H1 (cell line): ENCODE data around the gene PRKCA. TPM values are rescaled to one million over a fixed set of nuclear protein-coding genes. Genes with fewer than 3 reads are reported as not detected.

ENCODE experiments used
- CTCF ChIA-PET: fragments of 300-600 bp; sonication (Branson Sonifier 250); formaldehyde crosslinking; loops from one replicate; lab custom pipeline; 2021; ENCODE audit not compliant: partially characterized antibody; lab: Charles Lee
- POLR2A ChIA-PET: fragments of 300-600 bp; sonication (Branson Sonifier 250); formaldehyde crosslinking; loops from one replicate; lab custom pipeline; 2021; ENCODE audit warnings: inconsistent platforms; ENCODE audit not compliant: partially characterized antibody; lab: Charles Lee
- DNase-seq, 2 experiments: peaks; one replicate each; pipeline versions ENCODE4 v3.0.0 to v3.0.0-alpha.2; 2010 to 2022; ENCODE audit warnings: low spot score in 2 of 2, low read depth in 1 of 2, mixed read lengths in 1 of 2
- FAIRE-seq: peaks from 2 replicates; lab custom pipeline; 2011; peaks lifted over from hg19 to GRCh38; lab: Jason Lieb, UNC
- H2AFZ ChIP-seq: 2 replicates; pipeline ENCODE4 v1.8.1; 2012; ENCODE audit warnings: low read length, inconsistent platforms
- H2AK5ac ChIP-seq: 2 replicates; pipeline ENCODE4 v1.6.1; 2013; ENCODE audit warnings: low read depth, low read length
- H2BK120ac ChIP-seq: replicated peaks from 2 replicates; pipeline ENCODE3; 2013; ENCODE audit warnings: low read depth, low read length, inconsistent platforms
- H2BK12ac ChIP-seq: 2 replicates; pipeline ENCODE4 v1.6.1; 2013; ENCODE audit warnings: low read depth, low read length
- H2BK15ac ChIP-seq: 2 replicates; pipeline ENCODE4 v1.6.1; 2013; ENCODE audit warnings: low read length
- H2BK20ac ChIP-seq: 2 replicates; pipeline ENCODE4 v1.6.1; 2013; ENCODE audit warnings: low read length
- H2BK5ac ChIP-seq: 2 replicates; pipeline ENCODE4 v1.6.1; 2013; ENCODE audit warnings: low read depth, low read length
- H3K14ac ChIP-seq: 2 replicates; pipeline ENCODE4 v1.6.1; 2013; ENCODE audit warnings: inconsistent platforms; ENCODE audit not compliant: insufficient read length
- H3K18ac ChIP-seq: 2 replicates; pipeline ENCODE4 v1.6.1; 2013; ENCODE audit warnings: low read length; ENCODE audit errors: extremely low read depth
- H3K23ac ChIP-seq: 2 replicates; pipeline ENCODE4 v1.6.1; 2013; ENCODE audit warnings: inconsistent platforms; ENCODE audit not compliant: insufficient read length
- H3K23me2 ChIP-seq: 2 replicates; pipeline ENCODE4 v1.6.1; 2013; ENCODE audit warnings: low read depth, low read length
- H3K27ac ChIP-seq: 2 replicates; pipeline ENCODE4 v1.6.1; 2011; ENCODE audit warnings: low read depth, low read length, inconsistent platforms
- H3K27me3 ChIP-seq, 4 experiments: replicated peaks in 1 of 4; 1 replicate in 1 of 4; 2 replicates in 3 of 4; pipeline versions ENCODE4 v1.6.1 to v1.8.1; 2011 to 2013; ENCODE audit warnings: low read length in 3 of 4, mild to moderate bottlenecking in 3 of 4, inconsistent platforms in 2 of 4, mixed read lengths in 2 of 4, moderate library complexity in 1 of 4; ENCODE audit not compliant: control insufficient read depth in 3 of 4, insufficient read depth in 3 of 4; ENCODE audit errors: extremely low read depth in 1 of 4
- H3K36me3 ChIP-seq, 4 experiments: 2 replicates each; pipeline versions ENCODE4 v1.6.1 to v1.8.1; 2011 to 2013; ENCODE audit warnings: mild to moderate bottlenecking in 4 of 4, low read length in 3 of 4, moderate library complexity in 2 of 4, control low read depth in 1 of 4, inconsistent platforms in 1 of 4; ENCODE audit not compliant: insufficient read depth in 4 of 4, control insufficient read depth in 2 of 4
- H3K4ac ChIP-seq: replicated peaks from 2 replicates; pipeline ENCODE3; 2013; ENCODE audit warnings: low read length, low read depth, mixed read lengths, inconsistent platforms; ENCODE audit not compliant: insufficient read length
- H3K4me1 ChIP-seq, 4 experiments: replicated peaks in 1 of 4; 1 replicate in 1 of 4; 2 replicates in 3 of 4; pipeline versions ENCODE4 v1.6.1 to v1.8.1; 2011 to 2013; ENCODE audit warnings: low read length in 3 of 4, inconsistent platforms in 2 of 4, mixed read lengths in 1 of 4; ENCODE audit not compliant: insufficient read depth in 4 of 4, control insufficient read depth in 3 of 4
- H3K4me2 ChIP-seq, 2 experiments: 2 replicates each; pipeline versions ENCODE4 v1.6.1 to v1.8.1; 2011 to 2013; ENCODE audit warnings: low read depth in 2 of 2, low read length in 2 of 2, control low read depth in 1 of 2, inconsistent platforms in 1 of 2, mild to moderate bottlenecking in 1 of 2; ENCODE audit not compliant: insufficient read depth in 1 of 2
- H3K4me3 ChIP-seq, 4 experiments: fragments of 200-600, 300-600 bp in 1 of 4; sonication (generic), shearing (Covaris generic), sonication (Bioruptor Twin) in 1 of 4; 2 replicates each; pipeline versions ENCODE4 v1.5.1 to v1.8.1; 2011 to 2016; ENCODE audit warnings: low read length in 4 of 4, low read depth in 3 of 4, control low read depth in 2 of 4, inconsistent platforms in 2 of 4, mild to moderate bottlenecking in 2 of 4, mixed read lengths in 1 of 4, moderate library complexity in 1 of 4; ENCODE audit not compliant: insufficient read depth in 2 of 4; ENCODE audit errors: extremely low read depth in 1 of 4
- H3K56ac ChIP-seq: replicated peaks from 2 replicates; pipeline ENCODE3; 2013; ENCODE audit warnings: low read depth, mild to moderate bottlenecking, mixed read lengths, low read length, inconsistent platforms; ENCODE audit not compliant: insufficient read length
- H3K79me1 ChIP-seq: 2 replicates; pipeline ENCODE4 v1.6.1; 2013; ENCODE audit warnings: low read depth, low read length, control low read depth
- H3K79me2 ChIP-seq, 2 experiments: 2 replicates each; pipeline versions ENCODE4 v1.6.1 to v1.8.1; 2012 to 2013; ENCODE audit warnings: low read length in 2 of 2, mild to moderate bottlenecking in 2 of 2, inconsistent platforms in 1 of 2; ENCODE audit not compliant: insufficient read depth in 2 of 2, control insufficient read depth in 1 of 2
- H3K9ac ChIP-seq, 4 experiments: replicated peaks in 1 of 4; 1 replicate in 1 of 4; 2 replicates in 3 of 4; pipeline versions ENCODE4 v1.6.1 to v1.8.1; 2011 to 2013; ENCODE audit warnings: low read depth in 3 of 4, low read length in 3 of 4, control low read depth in 2 of 4, mild to moderate bottlenecking in 2 of 4, moderate library complexity in 2 of 4, inconsistent platforms in 1 of 4; ENCODE audit errors: extremely low read depth in 1 of 4
- H3K9me3 ChIP-seq, 2 experiments: 2 replicates each; pipeline versions ENCODE4 v1.6.1 to v1.8.1; 2012 to 2013; ENCODE audit warnings: mild to moderate bottlenecking in 2 of 2, moderate library complexity in 2 of 2, control low read depth in 1 of 2, inconsistent platforms in 1 of 2, low read depth in 1 of 2, low read length in 1 of 2, mixed read lengths in 1 of 2; ENCODE audit not compliant: insufficient read depth in 2 of 2
- H4K20me1 ChIP-seq, 2 experiments: replicated peaks in 1 of 2; 2 replicates each; pipeline versions ENCODE3 to v1.8.1; 2011 to 2013; ENCODE audit warnings: inconsistent platforms in 2 of 2, low read length in 2 of 2, mild to moderate bottlenecking in 1 of 2; ENCODE audit not compliant: insufficient read depth in 2 of 2, control insufficient read depth in 1 of 2
- H4K5ac ChIP-seq: 2 replicates; pipeline ENCODE4 v1.6.1; 2013; ENCODE audit warnings: low read length, low read depth, mixed read lengths, inconsistent platforms; ENCODE audit not compliant: insufficient read length
- H4K8ac ChIP-seq: 2 replicates; pipeline ENCODE4 v1.8.0; 2013; ENCODE audit warnings: mild to moderate bottlenecking, moderate library complexity, low read length, inconsistent platforms; ENCODE audit not compliant: insufficient read depth; ENCODE audit errors: extremely low read depth
- H4K91ac ChIP-seq: replicated peaks from 2 replicates; pipeline ENCODE3; 2013; ENCODE audit warnings: low read length, mixed read lengths, inconsistent platforms; ENCODE audit not compliant: insufficient read length
- BRCA1 ChIP-seq: IDR thresholded peaks from 2 replicates; pipeline ENCODE4 v1.6.1; 2012; ENCODE audit warnings: low read depth, low read length, improper control_type of control experiment
- CBX5 ChIP-seq: fragments of 300-800, 300-1000 bp; sonication (generic); IDR thresholded peaks from 2 replicates; pipeline ENCODE4 v1.7.1; 2016; ENCODE audit warnings: antibody characterized with exemption, low read length, low read depth
- CTBP2 ChIP-seq: IDR thresholded peaks from 2 replicates; pipeline ENCODE4 v1.7.0; 2011; ENCODE audit warnings: borderline replicate concordance, mild to moderate bottlenecking, moderate library complexity, mixed read lengths, low read length; ENCODE audit not compliant: insufficient read depth, insufficient read length
- CTCF ChIP-seq, 3 experiments: IDR thresholded peaks; 1 replicate in 2 of 3; 2 replicates in 1 of 3; pipeline versions ENCODE4 v1.5.1 to v1.6.1; 2011; ENCODE audit warnings: low read length in 3 of 3, mild to moderate bottlenecking in 3 of 3, inconsistent platforms in 2 of 3, low read depth in 1 of 3, moderate library complexity in 1 of 3; ENCODE audit not compliant: insufficient read depth in 1 of 3; ENCODE audit errors: control extremely low read depth in 1 of 3
- E2F6 ChIP-seq: IDR thresholded peaks from 2 replicates; pipeline ENCODE4 v1.6.1; 2012; ENCODE audit warnings: inconsistent platforms
- SAP30 ChIP-seq: fragments of 300-600 bp; sonication (generic); IDR thresholded peaks from 2 replicates; pipeline ENCODE4 v1.7.1; 2012; ENCODE audit warnings: low read length, moderate library complexity, mild to moderate bottlenecking, inconsistent platforms; ENCODE audit not compliant: insufficient read depth, insufficient replicate concordance
- WGBS, 2 experiments: shearing (Covaris generic) in 1 of 2; methylation state at CpG; one replicate each; pipeline versions ENCODE4 v1.1.6 to v1.1.7; 2013 to 2015; ENCODE audit warnings: low lambda C conversion rate in 2 of 2, mixed read lengths in 2 of 2, inconsistent platforms in 1 of 2, low coverage in 1 of 2, missing lambda C conversion rate in 1 of 2; ENCODE audit not compliant: insufficient replicate concordance in 2 of 2, insufficient coverage in 1 of 2, insufficient read length in 1 of 2; ENCODE audit errors: extremely low coverage in 1 of 2, missing lambda C conversion rate in 1 of 2; 5-methylcytosine and 5-hydroxymethylcytosine counted together
- polyA plus RNA-seq, 7 experiments: library from polyadenylated mRNA; depleted of rRNA in 3 of 7; stranded (reverse) in 5 of 7; unstranded in 2 of 7; fragments of >200 nt in 5 of 7; fragments of 200-250 nt in 2 of 7; gene quantifications; 1 replicate in 5 of 7; 2 replicates in 1 of 7; 4 replicates in 1 of 7; pipeline versions ENCODE4 v1.2.1 to v1.2.3, GENCODE V29; 2011 to 2013; ENCODE audit warnings: missing spikeins in 2 of 7, mixed read lengths in 2 of 7
- total RNA-seq: library from RNA; stranded (reverse); fragmentation: NEBNext Ultra II Directional; extraction: Animal tissue kit (Norgen Biotek cat#: 25700); gene quantifications from 2 replicates; pipeline ENCODE4 v1.2.1, GENCODE V29; 2021

PRKCA gene
- total and polyA plus RNA-seq, 2 of the 8 experiments (the other 6 are each of a cell fraction or from before 2014, with no cell fraction given): 5.8 to 17.8 TPM

- POLR2A ChIA-PET: no interaction called here
- H4K91ac ChIP-seq: no peak overlapping the region
- H2BK120ac ChIP-seq: no peak overlapping the region
- H3K9ac ChIP-seq: no peak overlapping the region
- CTCF ChIA-PET: interaction anchor here (0.8 kb wide), 1 partner anchor 122 kb away, joined by 3 read pairs; no protein-coding TSS in a partner anchor
- no peak overlapping the region for H2BK15ac ChIP-seq
- H2BK5ac ChIP-seq: no peak overlapping the region
- H4K20me1 ChIP-seq: no peaks in the 10 kb centered on the region
- no peak for FAIRE-seq
- no peak overlapping the region for H3K4ac ChIP-seq
- H3K23ac ChIP-seq: no peak overlapping the region
- H3K14ac ChIP-seq: no peak overlapping the region
- H4K8ac ChIP-seq: no peak overlapping the region
- H3K36me3 ChIP-seq: no peaks in the 10 kb centered on the region
- H2BK12ac ChIP-seq: no peak overlapping the region
- H3K4me2 ChIP-seq: no peak overlapping the region
- no peak overlapping the region for H3K18ac ChIP-seq
- H3K56ac ChIP-seq: no peak overlapping the region
- H3K27me3 ChIP-seq: no peaks in the 10 kb centered on the region
- H2AK5ac ChIP-seq: no peak overlapping the region
- H3K27ac ChIP-seq: no peak overlapping the region
- no peak overlapping the region for H2BK20ac ChIP-seq
- H2AFZ ChIP-seq: no peak overlapping the region
- peaks cover 1 to 4% (median 2%) of the 10 kb centered on the region in 4 experiments; a peak in 2 of 7 replicates for H3K4me1 ChIP-seq
- no peaks in the 10 kb centered on the region for H3K79me1 ChIP-seq
- H3K79me2 ChIP-seq: no peaks in the 10 kb centered on the region
- no peak for DNase-seq
- H4K5ac ChIP-seq: no peak overlapping the region
- H3K23me2 ChIP-seq: no peaks in the 10 kb centered on the region
- peaks cover 0 to 2% of the 10 kb centered on the region in 2 experiments; a peak in 1 of 4 replicates for H3K9me3 ChIP-seq
- no peak overlapping the region for H3K4me3 ChIP-seq
- WGBS, 2 experiments: 70% methylated on average over 4 of the region's 4 CpGs; no CpG with 5 or more reads in 1 of the 2 experiments
- no peak for TF ChIP-seq E2F6
- no peak for TF ChIP-seq CTBP2
- TF ChIP-seq SAP30: no peak
- TF ChIP-seq CBX5: no peak
- no peak for TF ChIP-seq CTCF (IDR thresholded peaks at IDR 0.05; ENCODE audit: control extremely low read depth in 1 of 3, insufficient read depth in 1 of 3, low read depth in 1 of 3, low read length in 3 of 3)
- TF ChIP-seq BRCA1: no peak
Observed at GRCh38 chr17:66605541-66605940, 303.1 kb downstream of the PRKCA start.
